Measurements from ENCODE around the gene GPRC5B.

GPRC5B gene

GRCh38 chr16:19840524-19841110 lies 44.0 kb downstream of the GPRC5B start:
- no peaks in the 10 kb centered on the region for H3K27me3 ChIP-seq (ENCODE audit: low read depth, low read length)
- no peaks in the 10 kb centered on the region for H3K36me3 ChIP-seq (ENCODE audit: control insufficient read depth in 1 of 2, insufficient read depth in 2 of 2, low read length in 2 of 2)
- no peak overlapping the region for H3K4me3 ChIP-seq (ENCODE audit: low read depth in 1 of 2, low read length in 2 of 2)
- H3K9me3 ChIP-seq (ENCODE audit: control insufficient read depth in 1 of 2, low read length in 2 of 2), result no peaks in the 10 kb centered on the region
- H3K27ac ChIP-seq (ENCODE audit: low read length), result no peak overlapping the region
- H3K4me1 ChIP-seq (ENCODE audit: control insufficient read depth in 1 of 2, insufficient read depth in 2 of 2, low read length in 2 of 2), result no peaks in the 10 kb centered on the region

- H3K36me3 ChIP-seq (ENCODE audit: control insufficient read depth in 1 of 2, insufficient read depth in 2 of 2, low read length in 2 of 2), result no peaks in the 10 kb centered on the region
- H3K9me3 ChIP-seq (ENCODE audit: control insufficient read depth in 1 of 2, low read length in 2 of 2), result no peaks in the 10 kb centered on the region
- H3K4me3 ChIP-seq (ENCODE audit: low read depth in 1 of 2, low read length in 2 of 2), result no peak overlapping the region
- H3K4me1 ChIP-seq (ENCODE audit: control insufficient read depth in 1 of 2, insufficient read depth in 2 of 2, low read length in 2 of 2), result no peaks in the 10 kb centered on the region
- no peak overlapping the region for H3K27ac ChIP-seq (ENCODE audit: low read length)
- H3K27me3 ChIP-seq (ENCODE audit: low read depth, low read length), result no peaks in the 10 kb centered on the region
Measured at GRCh38 chr16:19837984-19838707, 46.5 kb downstream of the GPRC5B start.

- H3K27me3 ChIP-seq (ENCODE audit: low read depth, low read length), result no peaks in the 10 kb centered on the region
- H3K27ac ChIP-seq (ENCODE audit: low read length), result no peak overlapping the region
- H3K4me1 ChIP-seq (ENCODE audit: control insufficient read depth in 1 of 2, insufficient read depth in 2 of 2, low read length in 2 of 2), result no peaks in the 10 kb centered on the region
- no peak overlapping the region for H3K4me3 ChIP-seq (ENCODE audit: low read depth in 1 of 2, low read length in 2 of 2)
- H3K36me3 ChIP-seq (ENCODE audit: control insufficient read depth in 1 of 2, insufficient read depth in 2 of 2, low read length in 2 of 2), result no peaks in the 10 kb centered on the region
- no peaks in the 10 kb centered on the region for H3K9me3 ChIP-seq (ENCODE audit: control insufficient read depth in 1 of 2, low read length in 2 of 2)
Measured at GRCh38 chr16:19837331-19837980, 47.2 kb downstream of the GPRC5B start.

- H3K27me3 ChIP-seq (ENCODE audit: low read depth, low read length), result no peaks in the 10 kb centered on the region
- H3K36me3 ChIP-seq (ENCODE audit: control insufficient read depth in 1 of 2, insufficient read depth in 2 of 2, low read length in 2 of 2), result no peaks in the 10 kb centered on the region
- H3K4me3 ChIP-seq (ENCODE audit: low read depth in 1 of 2, low read length in 2 of 2), result no peak overlapping the region
- H3K9me3 ChIP-seq (ENCODE audit: control insufficient read depth in 1 of 2, low read length in 2 of 2), result no peaks in the 10 kb centered on the region
- H3K27ac ChIP-seq (ENCODE audit: low read length), result no peak overlapping the region
- no peaks in the 10 kb centered on the region for H3K4me1 ChIP-seq (ENCODE audit: control insufficient read depth in 1 of 2, insufficient read depth in 2 of 2, low read length in 2 of 2)
Measured at GRCh38 chr16:19835968-19836421, 48.7 kb downstream of the GPRC5B start.

GRCh38 chr16:19835196-19835595 lies 49.5 kb downstream of the GPRC5B start:
- no peaks in the 10 kb centered on the region for H3K4me1 ChIP-seq (ENCODE audit: control insufficient read depth in 1 of 2, insufficient read depth in 2 of 2, low read length in 2 of 2)
- no peak overlapping the region for H3K27ac ChIP-seq (ENCODE audit: low read length)
- H3K4me3 ChIP-seq (ENCODE audit: low read depth in 1 of 2, low read length in 2 of 2), result no peak overlapping the region

GRCh38 chr16:19833581-19833980 lies 51.1 kb downstream of the GPRC5B start:
- no peaks in the 10 kb centered on the region for H3K36me3 ChIP-seq (ENCODE audit: control insufficient read depth in 1 of 2, insufficient read depth in 2 of 2, low read length in 2 of 2)
- H3K27ac ChIP-seq (ENCODE audit: low read length), result no peak overlapping the region
- H3K4me1 ChIP-seq (ENCODE audit: control insufficient read depth in 1 of 2, insufficient read depth in 2 of 2, low read length in 2 of 2), result no peaks in the 10 kb centered on the region
- no peak overlapping the region for H3K4me3 ChIP-seq (ENCODE audit: low read depth in 1 of 2, low read length in 2 of 2)
- H3K9me3 ChIP-seq (ENCODE audit: control insufficient read depth in 1 of 2, low read length in 2 of 2), result no peaks in the 10 kb centered on the region
- no peaks in the 10 kb centered on the region for H3K27me3 ChIP-seq (ENCODE audit: low read depth, low read length)

More at GRCh38 chr16:19835196-19835595, 49.5 kb downstream of the GPRC5B start:
- Histone ChIP-seq H3K27me3 (ENCODE audit: low read depth, low read length) (no peaks in the 10 kb centered on the region), H3K36me3 (ENCODE audit: control insufficient read depth in 1 of 2, insufficient read depth in 2 of 2, low read length in 2 of 2) (no peaks in the 10 kb centered on the region), H3K9me3 (ENCODE audit: control insufficient read depth in 1 of 2, low read length in 2 of 2) (no peaks in the 10 kb centered on the region)

GRCh38 chr16:19833176-19833575 lies 51.5 kb downstream of the GPRC5B start:
- no peaks in the 10 kb centered on the region for H3K9me3 ChIP-seq (ENCODE audit: control insufficient read depth in 1 of 2, low read length in 2 of 2)
- H3K36me3 ChIP-seq (ENCODE audit: control insufficient read depth in 1 of 2, insufficient read depth in 2 of 2, low read length in 2 of 2), result no peaks in the 10 kb centered on the region
- H3K27ac ChIP-seq (ENCODE audit: low read length), result no peak overlapping the region
- no peaks in the 10 kb centered on the region for H3K4me1 ChIP-seq (ENCODE audit: control insufficient read depth in 1 of 2, insufficient read depth in 2 of 2, low read length in 2 of 2)
- no peak overlapping the region for H3K4me3 ChIP-seq (ENCODE audit: low read depth in 1 of 2, low read length in 2 of 2)
- H3K27me3 ChIP-seq (ENCODE audit: low read depth, low read length), result no peaks in the 10 kb centered on the region

- H3K27me3 ChIP-seq (ENCODE audit: low read depth, low read length), result no peaks in the 10 kb centered on the region
- H3K27ac ChIP-seq (ENCODE audit: low read length), result no peak overlapping the region
- no peaks in the 10 kb centered on the region for H3K36me3 ChIP-seq (ENCODE audit: control insufficient read depth in 1 of 2, insufficient read depth in 2 of 2, low read length in 2 of 2)
- H3K4me1 ChIP-seq (ENCODE audit: control insufficient read depth in 1 of 2, insufficient read depth in 2 of 2, low read length in 2 of 2), result no peaks in the 10 kb centered on the region
- no peaks in the 10 kb centered on the region for H3K9me3 ChIP-seq (ENCODE audit: control insufficient read depth in 1 of 2, low read length in 2 of 2)
- no peak overlapping the region for H3K4me3 ChIP-seq (ENCODE audit: low read depth in 1 of 2, low read length in 2 of 2)
Measured at GRCh38 chr16:19831678-19832077, 53.0 kb downstream of the GPRC5B start.

GRCh38 chr16:19830902-19831560 lies 53.6 kb downstream of the GPRC5B start:
- Histone ChIP-seq H3K9me3 (ENCODE audit: control insufficient read depth in 1 of 2, low read length in 2 of 2) (no peaks in the 10 kb centered on the region), H3K4me3 (ENCODE audit: low read depth in 1 of 2, low read length in 2 of 2) (no peak overlapping the region), H3K4me1 (ENCODE audit: control insufficient read depth in 1 of 2, insufficient read depth in 2 of 2, low read length in 2 of 2) (no peaks in the 10 kb centered on the region), H3K36me3 (ENCODE audit: control insufficient read depth in 1 of 2, insufficient read depth in 2 of 2, low read length in 2 of 2) (no peaks in the 10 kb centered on the region), H3K27me3 (ENCODE audit: low read depth, low read length) (no peaks in the 10 kb centered on the region), H3K27ac (ENCODE audit: low read length) (no peak overlapping the region)

- H3K9me3 ChIP-seq (ENCODE audit: control insufficient read depth in 1 of 2, low read length in 2 of 2), result no peaks in the 10 kb centered on the region
- H3K4me3 ChIP-seq (ENCODE audit: low read depth in 1 of 2, low read length in 2 of 2), result no peak overlapping the region
- H3K27me3 ChIP-seq (ENCODE audit: low read depth, low read length), result no peaks in the 10 kb centered on the region
- no peaks in the 10 kb centered on the region for H3K4me1 ChIP-seq (ENCODE audit: control insufficient read depth in 1 of 2, insufficient read depth in 2 of 2, low read length in 2 of 2)
- no peaks in the 10 kb centered on the region for H3K36me3 ChIP-seq (ENCODE audit: control insufficient read depth in 1 of 2, insufficient read depth in 2 of 2, low read length in 2 of 2)
- H3K27ac ChIP-seq (ENCODE audit: low read length), result no peak overlapping the region
Measured at GRCh38 chr16:19829844-19830692, 54.6 kb downstream of the GPRC5B start.
